Astrocyte (in vitro differentiated cells and primary cell): Measurements from ENCODE around the gene ATP8A1.

Experiments
- CTCF ChIP-seq: IDR thresholded peaks from 2 replicates; pipeline ENCODE4 v1.5.1; 2011; ENCODE audit warnings: low read depth, mild to moderate bottlenecking, inconsistent platforms, low read length, moderate library complexity; ENCODE audit not compliant: insufficient read depth
- EZH2 ChIP-seq: IDR thresholded peaks from 2 replicates; pipeline ENCODE4 v1.6.1; 2012; ENCODE audit warnings: mild to moderate bottlenecking, low read length, inconsistent platforms; ENCODE audit not compliant: insufficient read depth

GRCh38 chr4:42440083-42440482 lies 216.8 kb downstream of the ATP8A1 start:
- TF ChIP-seq CTCF, result no peak
- TF ChIP-seq EZH2, result no peak
